ENCODE data around the gene TLL1. TPM values are rescaled to one million over a fixed set of nuclear protein-coding genes. Genes with fewer than 3 reads are reported as not detected.

TLL1 gene
- total RNA-seq, 1 experiment from 2014 or later = 5.0 TPM

GRCh38 chr4:165922747-165923146 is 49.7 kb downstream of the TLL1 start:
- H3K9me3 ChIP-seq (ENCODE audit: low read length) = no peaks in the 10 kb centered on the region
- H3K9ac ChIP-seq (ENCODE audit: low read length) = no peak overlapping the region
- BruUV-seq (replicated peaks) = no TSS peak
- no peak for TF ChIP-seq EZH2phosphoT487 (IDR thresholded peaks at IDR 0.05; ENCODE audit: borderline replicate concordance, low read length)
- TF ChIP-seq EZH2 (IDR thresholded peaks at IDR 0.05; ENCODE audit: low read length, unreplicated experiment) = no peak
- no peak for TF ChIP-seq CTCF (conservative IDR thresholded peaks at IDR 0.05; ENCODE audit: low read depth, low read length)
- no peak overlapping the region for H3K4me3 ChIP-seq (ENCODE audit: low read length)
- no peak overlapping the region for H2AFZ ChIP-seq (ENCODE audit: low read length)
- no peaks in the 10 kb centered on the region for H3K36me3 ChIP-seq (ENCODE audit: low read depth, low read length)
- intact Hi-C loops (cut with micrococcal nuclease) = no loop called here
- no peak overlapping the region for H3K27ac ChIP-seq (ENCODE audit: low read length)
- ATAC-seq (no peak), DNase-seq (no peak)
- H3K27me3 ChIP-seq (ENCODE audit: low read length) = no peaks in the 10 kb centered on the region
- H4K20me1 ChIP-seq (ENCODE audit: low read length) = no peaks in the 10 kb centered on the region
- H3K79me2 ChIP-seq (ENCODE audit: low read length) = no peaks in the 10 kb centered on the region
- H3K4me2 ChIP-seq (ENCODE audit: low read length) = no peak overlapping the region
- POLR2A ChIA-PET (ENCODE audit: unreplicated experiment) = interaction anchor here (0.7 kb wide), 1 partner anchor 1349 kb away, joined by 3 read pairs; no protein-coding TSS in a partner anchor
- H3K9me2 ChIP-seq (replicated peaks; ENCODE audit: low read length) = no peaks in the 10 kb centered on the region
- CTCF ChIA-PET = no interaction called here
- no peaks in the 10 kb centered on the region for H3F3A ChIP-seq (ENCODE audit: low read length, unreplicated experiment)
- H3K4me1 ChIP-seq (ENCODE audit: insufficient read depth, low read length) = peaks cover 16% of the 10 kb centered on the region

- H4K20me1 ChIP-seq (ENCODE audit: low read length) = no peaks in the 10 kb centered on the region
- H3F3A ChIP-seq (ENCODE audit: low read length, unreplicated experiment) = no peaks in the 10 kb centered on the region
- no peaks in the 10 kb centered on the region for H3K36me3 ChIP-seq (ENCODE audit: low read depth, low read length)
- no peak overlapping the region for H2AFZ ChIP-seq (ENCODE audit: low read length)
- ATAC-seq (no peak), DNase-seq (no peak)
- H3K4me3 ChIP-seq (ENCODE audit: low read length) = no peak overlapping the region
- TF ChIP-seq EZH2phosphoT487 (IDR thresholded peaks at IDR 0.05; ENCODE audit: borderline replicate concordance, low read length) (no peak), CTCF (conservative IDR thresholded peaks at IDR 0.05; ENCODE audit: low read depth, low read length) (no peak), EZH2 (IDR thresholded peaks at IDR 0.05; ENCODE audit: low read length, unreplicated experiment) (no peak)
- intact Hi-C loops (cut with micrococcal nuclease) = no loop called here
- no peaks in the 10 kb centered on the region for H3K9me2 ChIP-seq (replicated peaks; ENCODE audit: low read length)
- no peaks in the 10 kb centered on the region for H3K27me3 ChIP-seq (ENCODE audit: low read length)
- ChIA-PET CTCF (no interaction called here), POLR2A (ENCODE audit: unreplicated experiment) (no interaction called here)
- no TSS peak for BruUV-seq (replicated peaks)
- H3K79me2 ChIP-seq (ENCODE audit: low read length) = no peaks in the 10 kb centered on the region
- no peak overlapping the region for H3K9ac ChIP-seq (ENCODE audit: low read length)
- no peak overlapping the region for H3K4me2 ChIP-seq (ENCODE audit: low read length)
- H3K27ac ChIP-seq (ENCODE audit: low read length) = no peak overlapping the region
- no peaks in the 10 kb centered on the region for H3K9me3 ChIP-seq (ENCODE audit: low read length)
- peaks cover 12% of the 10 kb centered on the region for H3K4me1 ChIP-seq (ENCODE audit: insufficient read depth, low read length)
Observed at GRCh38 chr4:165926307-165926706, 53.3 kb downstream of the TLL1 start.

GRCh38 chr4:165927366-165927765 is 54.3 kb downstream of the TLL1 start:
- ATAC-seq = no peak; the same call in 1 of the 2 replicates
- Histone ChIP-seq H3K27me3 (ENCODE audit: low read length) (no peaks in the 10 kb centered on the region), H3K36me3 (ENCODE audit: low read depth, low read length) (no peaks in the 10 kb centered on the region), H3K9me3 (ENCODE audit: low read length) (no peaks in the 10 kb centered on the region), H3K4me3 (ENCODE audit: low read length) (no peak overlapping the region), H4K20me1 (ENCODE audit: low read length) (no peaks in the 10 kb centered on the region), H3F3A (ENCODE audit: low read length, unreplicated experiment) (no peaks in the 10 kb centered on the region), H3K9ac (ENCODE audit: low read length) (no peak overlapping the region), H3K4me2 (ENCODE audit: low read length) (no peak overlapping the region), H3K27ac (ENCODE audit: low read length) (peak overlapping the region; percentile 19; the same call in 1 of the 2 replicates), H3K79me2 (ENCODE audit: low read length) (no peaks in the 10 kb centered on the region), H3K9me2 (replicated peaks; ENCODE audit: low read length) (no peaks in the 10 kb centered on the region), H2AFZ (ENCODE audit: low read length) (peak overlapping the region; percentile 2; the same call in 1 of the 2 replicates), H3K4me1 (ENCODE audit: insufficient read depth, low read length) (peaks cover 12% of the 10 kb centered on the region)
- no peak for TF ChIP-seq EZH2phosphoT487 (IDR thresholded peaks at IDR 0.05; ENCODE audit: borderline replicate concordance, low read length)
- TF ChIP-seq EZH2 (IDR thresholded peaks at IDR 0.05; ENCODE audit: low read length, unreplicated experiment) = no peak
- TF ChIP-seq CTCF (conservative IDR thresholded peaks at IDR 0.05; ENCODE audit: low read depth, low read length) = no peak
- ChIA-PET CTCF (no interaction called here), POLR2A (ENCODE audit: unreplicated experiment) (no interaction called here)
- no peak for DNase-seq
- intact Hi-C loops (cut with micrococcal nuclease) = no loop called here
- no TSS peak for BruUV-seq (replicated peaks)
